Transverse colon (tissue), 3 donors: ENCODE data around the gene ST3GAL3.

Source experiments
- POLR2A ChIP-seq: fragments of 450-650 bp; IDR thresholded peaks from one replicate; pipeline ENCODE4 v1.6.1; 2016; ENCODE audit warnings: antibody characterized with exemption, mild to moderate bottlenecking, moderate library complexity
- POLR2AphosphoS5 ChIP-seq, 3 donors: sonication (generic); formaldehyde crosslinking; IDR thresholded peaks; one replicate each; pipeline ENCODE4 v1.6.1; 2016; ENCODE audit warnings: antibody characterized with exemption in 3 of 3

DNA sequence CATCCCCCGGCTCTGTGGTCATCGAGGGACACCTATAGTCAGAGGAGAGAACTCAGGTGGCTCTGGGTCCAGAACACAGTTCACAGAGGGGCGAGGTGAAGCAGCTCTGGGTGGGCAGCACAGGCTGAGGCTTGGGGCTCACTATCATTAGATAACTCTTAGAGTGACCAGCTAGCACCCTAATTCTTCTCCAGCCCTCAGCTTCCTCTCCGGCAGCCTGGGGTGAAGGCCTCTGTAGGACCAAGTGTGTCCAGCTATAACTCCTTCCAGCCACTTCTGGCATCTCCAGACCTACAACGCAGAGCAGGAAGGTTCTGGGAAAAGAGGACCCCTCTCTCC is 227.6 kb downstream of the ST3GAL3 start:
- TF ChIP-seq POLR2AphosphoS5 (IDR thresholded peaks at IDR 0.05) (no peak), POLR2A (no peak)
